NCI-H2171 (cell line): Measurements from ENCODE around the gene ZNF385B.
"Not testable (repeated sequence)": the region's sequence is repeated elsewhere in the genome, so short reads cannot be mapped to it uniquely, and the experiment has no call there.

Experiments
- DNase-seq: peaks from one replicate; lab custom pipeline; 2025; lab: John Stamatoyannopoulos, UW

The ZNF385B gene

GRCh38 chr2:179802051-179802882, 59.1 kb downstream of the ZNF385B start:
- DNase-seq = no peak

DNA sequence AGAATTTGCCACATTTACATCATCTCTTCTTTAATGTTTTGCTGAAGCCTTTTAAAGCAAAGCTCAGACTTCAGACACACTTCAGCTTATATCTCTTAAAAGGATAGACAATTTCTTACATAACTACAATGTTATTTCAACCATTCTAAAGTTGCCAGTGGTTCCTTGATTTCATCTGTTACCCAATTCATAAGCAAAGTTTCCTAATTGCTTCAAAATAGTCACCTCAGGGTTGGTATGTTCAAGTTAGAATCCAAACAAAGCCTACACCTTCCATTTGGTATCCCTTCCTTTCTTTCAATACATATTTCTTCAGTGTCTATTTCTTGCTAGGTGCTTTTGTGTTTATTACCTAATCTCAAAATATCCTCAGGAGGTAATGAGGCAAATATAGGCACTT, 60.6 kb downstream of the ZNF385B start:
- DNase-seq = no peak

- DNase-seq = no peak
These were observed 65.0 kb downstream of the ZNF385B start for GRCh38 chr2:179796213-179797007.

GRCh38 chr2:179793902-179794301, 67.5 kb downstream of the ZNF385B start:
- DNase-seq = no peak

- no peak for DNase-seq
These were observed 68.2 kb downstream of the ZNF385B start for GRCh38 chr2:179793238-179793637.

DNA sequence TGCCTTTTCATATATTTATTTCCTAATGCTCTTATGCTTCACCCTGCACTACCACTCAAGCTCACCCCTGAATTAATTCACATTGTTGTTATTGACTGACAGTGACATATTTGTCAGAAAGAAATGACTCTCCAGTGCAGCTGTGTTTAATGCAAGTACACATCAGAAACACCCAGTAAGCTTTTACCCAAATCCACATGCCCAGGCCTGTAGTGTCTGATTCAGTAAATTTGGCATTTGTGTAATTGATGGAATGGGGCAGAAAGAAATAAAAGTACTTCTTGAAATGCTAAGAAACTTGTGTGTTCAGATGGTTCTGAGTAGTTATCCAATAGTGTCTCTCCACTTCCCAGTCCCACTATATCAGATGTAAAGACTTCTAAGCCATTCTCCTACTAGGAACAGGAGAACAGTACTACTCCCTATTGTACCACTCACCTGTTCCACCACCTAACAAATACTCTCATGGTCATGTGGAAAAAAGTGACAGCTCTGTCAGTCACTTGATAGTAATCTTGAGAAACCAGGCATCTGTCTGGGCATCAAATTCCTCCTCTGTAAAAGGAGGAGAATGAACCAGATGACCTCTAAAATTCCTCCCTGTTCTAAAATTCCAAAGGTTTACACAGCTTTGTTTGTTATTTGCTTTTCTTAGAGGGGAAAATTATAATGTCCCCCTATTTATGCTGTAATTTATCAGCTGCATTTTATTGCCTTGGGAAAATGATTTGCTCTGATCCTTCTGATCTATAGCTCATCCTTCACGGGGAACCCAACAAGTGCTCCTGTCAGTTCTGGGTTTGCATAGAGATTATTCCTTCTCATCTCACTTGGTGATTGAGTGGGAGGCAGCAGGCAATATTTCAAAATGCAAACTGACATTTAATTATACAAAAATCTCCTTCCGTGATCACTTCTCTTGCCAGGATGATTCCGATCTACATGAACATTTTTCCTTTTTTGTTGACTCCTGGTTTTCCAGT, 70.9 kb downstream of the ZNF385B start:
- DNase-seq = no peak

- DNase-seq = no peak
These were observed 73.3 kb downstream of the ZNF385B start for GRCh38 chr2:179788104-179788503.

- DNase-seq = no peak
These were observed 73.8 kb downstream of the ZNF385B start for GRCh38 chr2:179787601-179788000.

GRCh38 chr2:179785902-179786301, 75.5 kb downstream of the ZNF385B start:
- DNase-seq = no peak

- not testable (repeated sequence) for DNase-seq
These were observed 79.1 kb downstream of the ZNF385B start for GRCh38 chr2:179782346-179782745.

DNA sequence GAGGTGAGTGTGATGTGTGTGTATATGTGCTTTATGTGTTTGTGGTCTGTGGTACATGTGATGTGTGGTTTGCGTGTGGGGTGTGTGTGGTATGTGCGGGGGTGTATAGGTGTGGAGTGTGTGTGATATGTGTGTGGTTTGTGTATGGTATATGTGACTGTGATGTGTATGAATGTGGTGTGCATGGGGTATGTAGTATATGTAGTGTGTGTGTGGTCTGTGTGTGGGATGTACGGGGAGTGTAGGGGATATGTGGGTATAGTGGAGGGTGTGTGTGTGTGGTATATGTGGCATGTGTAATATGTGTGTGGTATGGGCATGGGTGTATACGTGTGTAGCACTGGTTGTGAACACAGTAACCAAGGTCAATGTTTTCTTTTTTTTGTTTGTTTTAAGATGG, 87.4 kb downstream of the ZNF385B start:
- DNase-seq = no peak

DNA sequence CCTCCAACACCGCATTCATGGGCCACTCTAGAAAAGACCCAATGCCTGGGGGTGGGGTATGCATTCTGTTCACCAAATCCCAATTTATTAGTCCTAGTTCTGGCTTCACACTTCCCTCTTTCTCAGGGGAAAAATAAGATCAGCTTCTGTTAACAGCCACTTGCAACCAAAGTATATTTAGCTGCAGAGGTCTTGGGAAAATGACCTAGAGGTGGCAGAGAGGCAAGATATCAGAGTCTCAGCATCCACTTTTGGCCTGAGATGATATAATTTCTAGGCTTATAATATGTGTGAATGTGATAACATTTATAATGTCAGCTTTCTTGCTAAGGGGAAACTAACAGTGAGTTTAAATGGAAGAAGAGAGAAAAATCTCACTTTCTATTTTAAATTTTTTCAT, 89.1 kb downstream of the ZNF385B start:
- DNase-seq = no peak

- no peak for DNase-seq
These were observed 89.6 kb downstream of the ZNF385B start for GRCh38 chr2:179771791-179772190.

DNA sequence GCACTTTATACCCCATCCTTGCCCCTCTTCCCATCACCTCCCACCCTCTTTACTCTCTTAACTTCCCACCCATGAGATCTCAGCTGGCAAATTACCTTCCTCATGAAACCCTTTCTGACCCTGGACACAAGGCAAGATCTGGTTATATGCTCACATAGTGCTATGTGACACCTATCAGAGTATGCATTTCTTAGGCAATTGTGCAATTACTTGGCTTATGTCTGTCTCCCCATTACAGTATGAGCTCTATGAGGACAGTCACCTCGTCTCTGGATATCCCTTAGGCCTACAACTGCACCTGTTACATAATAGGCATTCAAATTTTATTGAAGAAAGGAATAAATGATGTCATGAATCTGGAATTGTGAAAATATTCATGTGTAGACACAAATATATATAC, 91.4 kb downstream of the ZNF385B start:
- DNase-seq = no peak

DNA sequence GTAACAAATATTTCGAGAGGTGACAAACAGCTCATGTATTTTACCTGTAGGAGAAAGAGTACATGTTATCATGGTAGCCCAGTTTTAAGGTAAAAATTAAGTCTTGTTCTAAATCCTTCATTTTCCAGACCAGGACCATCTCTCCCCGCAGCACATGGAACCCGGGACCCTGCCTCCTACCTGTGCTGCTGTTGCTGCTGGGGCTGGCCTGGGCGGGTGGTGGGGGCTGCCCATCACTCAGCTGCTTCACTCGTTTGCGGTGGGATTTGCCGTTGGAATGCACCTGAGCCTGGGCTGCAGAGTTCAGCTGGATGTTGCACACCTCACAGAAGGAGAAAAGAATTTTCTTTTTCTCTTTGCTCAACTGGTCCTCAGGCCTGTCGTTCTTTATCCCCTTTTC, 92.1 kb downstream of the ZNF385B start:
- no peak for DNase-seq

- DNase-seq = no peak
These were observed 92.6 kb downstream of the ZNF385B start for GRCh38 chr2:179768765-179769164.

- no peak for DNase-seq
These were observed 95.7 kb downstream of the ZNF385B start for GRCh38 chr2:179765666-179766065.

- no peak for DNase-seq
These were observed 96.7 kb downstream of the ZNF385B start for GRCh38 chr2:179764710-179765109.

DNA sequence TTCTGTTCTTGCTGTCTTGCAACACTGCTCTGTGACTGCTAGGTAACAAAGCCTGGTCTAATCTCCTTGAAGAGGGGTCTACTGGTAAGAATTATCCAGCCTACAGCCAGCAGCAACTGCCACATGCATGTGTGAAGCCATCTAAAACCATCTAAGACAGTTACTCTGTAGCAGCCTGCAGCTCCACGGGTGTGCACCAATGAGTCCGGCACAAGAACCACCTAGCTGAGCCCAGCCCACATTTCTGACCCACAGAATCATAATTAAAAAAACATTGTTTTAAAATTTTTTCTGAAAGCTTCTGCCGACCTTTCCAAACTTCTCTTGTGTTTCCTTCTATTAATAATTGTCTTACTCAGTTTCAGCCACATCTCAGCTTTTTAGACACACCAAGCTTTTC, 102.8 kb downstream of the ZNF385B start:
- no peak for DNase-seq

DNA sequence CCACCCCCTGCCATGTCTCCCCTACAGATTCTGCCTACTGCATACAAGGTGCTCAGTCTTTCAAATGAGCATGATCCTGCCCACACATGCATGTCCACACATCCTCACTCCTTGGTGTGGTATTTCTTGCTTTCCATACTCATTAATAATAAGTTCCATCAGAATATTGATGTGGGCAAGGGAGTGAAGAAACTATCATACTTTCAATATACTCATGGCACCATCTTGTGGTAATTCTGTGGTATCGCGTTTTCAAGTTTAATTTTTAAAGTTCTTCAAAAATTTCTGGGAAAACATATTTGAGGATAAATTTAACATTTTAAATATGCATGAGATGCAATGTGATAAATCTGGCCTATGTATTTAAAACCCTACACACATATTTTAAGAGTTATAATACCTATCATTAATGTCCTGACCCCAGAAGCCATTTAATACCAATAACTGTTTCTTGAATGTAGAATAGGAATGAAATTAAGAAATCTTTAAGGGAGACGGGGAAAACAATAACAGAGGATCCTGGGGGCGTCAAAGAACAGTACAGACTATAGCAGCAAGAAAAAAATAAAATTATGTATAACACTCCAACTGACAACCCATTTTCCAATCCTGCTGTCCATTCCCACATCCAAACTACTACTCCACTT, 110.1 kb downstream of the ZNF385B start:
- peak; percentile 23 for DNase-seq

- DNase-seq = no peak
These were observed 112.2 kb downstream of the ZNF385B start for GRCh38 chr2:179749210-179749609.

- DNase-seq = no peak
These were observed 114.4 kb downstream of the ZNF385B start for GRCh38 chr2:179746981-179747380.
